K562 (cell line): ENCODE results near the gene ABCA3. TPM values are rescaled to one million over a fixed set of nuclear protein-coding genes. Genes with fewer than 3 reads are reported as not detected.

ENCODE experiments used
- ETV6 ChIP-seq, 3 experiments: fragments of 150-350 bp in 1 of 3; sonication (generic) in 1 of 3; formaldehyde crosslinking in 1 of 3; IDR thresholded peaks; 2 replicates each; pipeline versions ENCODE4 v1.6.1 to v1.8.0; 2014 to 2022; ENCODE audit warnings: borderline replicate concordance in 2 of 3, low read depth in 2 of 3, antibody characterized with exemption in 1 of 3, low read length in 1 of 3, mild to moderate bottlenecking in 1 of 3, missing genetic modification reagents in 1 of 3
- FIP1L1 ChIP-seq: fragments of 200-400 bp; formaldehyde crosslinking; IDR thresholded peaks from 2 replicates; pipeline ENCODE4 v1.6.1; 2018; ENCODE audit warnings: mild to moderate bottlenecking, low read depth, low read length; ENCODE audit not compliant: poor library complexity, severe bottlenecking
- HNRNPLL ChIP-seq: fragments of 200-400 bp; formaldehyde crosslinking; IDR thresholded peaks from 2 replicates; pipeline ENCODE4 v1.6.1; 2017; ENCODE audit warnings: low read length, low read depth, mild to moderate bottlenecking; ENCODE audit not compliant: poor library complexity, severe bottlenecking
- MTA3 ChIP-seq: fragments of 450-650 bp; formaldehyde crosslinking; IDR thresholded peaks from 2 replicates; pipeline ENCODE4 v1.6.1; 2017; ENCODE audit warnings: mild to moderate bottlenecking, borderline replicate concordance
- PHB ChIP-seq: fragments of 250-450 bp; sonication (Bioruptor Pico); IDR thresholded peaks from 2 replicates; pipeline ENCODE4 v1.5.0; 2021
- RAD21 ChIP-seq, 2 experiments: fragments of 250-450 bp in 1 of 2; fragments of 450-650 bp in 1 of 2; sonication (Bioruptor Pico) in 1 of 2; formaldehyde crosslinking in 1 of 2; IDR thresholded peaks in 1 of 2; conservative IDR thresholded peaks in 1 of 2; 2 replicates each; pipeline versions ENCODE4 v1.4.0 to v1.8.0; 2020 to 2022; ENCODE audit warnings: mild to moderate bottlenecking in 2 of 2, moderate library complexity in 1 of 2
- SMARCE1 ChIP-seq: fragments of 450-650 bp; IDR thresholded peaks from 2 replicates; pipeline ENCODE4 v1.7.1; 2016; ENCODE audit warnings: mild to moderate bottlenecking
- SREBF2 ChIP-seq: sonication (generic); formaldehyde crosslinking; IDR thresholded peaks from 2 replicates; pipeline ENCODE4 v1.4.0; 2020; ENCODE audit warnings: mild to moderate bottlenecking, missing genetic modification reagents
- ZNF174 ChIP-seq: fragments of 250-450 bp; sonication (Bioruptor Pico); IDR thresholded peaks from 2 replicates; pipeline ENCODE4 v1.4.0; 2020; ENCODE audit warnings: mild to moderate bottlenecking
- ZNF224 ChIP-seq: sonication (generic); formaldehyde crosslinking; IDR thresholded peaks from 2 replicates; pipeline ENCODE4 v1.8.0; 2022; ENCODE audit warnings: mild to moderate bottlenecking, missing genetic modification reagents
- ZNF324 ChIP-seq: fragments of 250-450 bp; sonication (Bioruptor Pico); IDR thresholded peaks from 2 replicates; pipeline ENCODE4 v1.4.0; 2020; ENCODE audit warnings: mild to moderate bottlenecking
- ZNF354B ChIP-seq: fragments of 250-450 bp; sonication (Bioruptor Pico); IDR thresholded peaks from 2 replicates; pipeline ENCODE4 v1.4.0; 2020
- polyA plus RNA-seq, 8 experiments: library from polyadenylated mRNA; depleted of rRNA in 4 of 8; stranded (reverse) in 5 of 8; unstranded in 3 of 8; fragments of >200 nt; fragmentation: Nextera tagmentation in 2 of 8; fragmentation: Illumina TruSeq in 1 of 8; extraction: Ambion mirVana in 2 of 8; extraction: Trizol in 1 of 8; gene quantifications; 2 replicates each; pipeline versions ENCODE4 v1.2.1 to v1.2.3, GENCODE V29; 2011 to 2014; ENCODE audit warnings: inconsistent platforms in 1 of 8, missing spikeins in 1 of 8
- total RNA-seq, 7 experiments: library from RNA; depleted of rRNA in 6 of 7; stranded (reverse); fragments of >200 nt in 6 of 7; fragmentation: Illumina TruSeq in 2 of 7; extraction: Trizol in 2 of 7; gene quantifications; 2 replicates each; pipeline versions ENCODE4 v1.2.1 to v1.2.3, GENCODE V29; 2011 to 2021; ENCODE audit warnings: low replicate concordance in 1 of 7
- TF ChIP-seq, protein P1 (sequence below): sonication (generic); formaldehyde crosslinking; IDR thresholded peaks from 2 replicates; pipeline ENCODE4 v1.8.0; 2022; ENCODE audit warnings: mild to moderate bottlenecking, missing genetic modification reagents
- TF ChIP-seq, protein P2 (sequence below), 2 experiments: fragments of 450-650 bp in 1 of 2; sonication (generic) in 1 of 2; formaldehyde crosslinking; conservative IDR thresholded peaks; 2 replicates each; pipeline versions ENCODE4 v1.4.0 to v1.8.1; 2020 to 2022; ENCODE audit warnings: mild to moderate bottlenecking in 1 of 2, missing genetic modification reagents in 1 of 2
- TF ChIP-seq, protein P3 (sequence below): fragments of 250-450 bp; sonication (Bioruptor Pico); IDR thresholded peaks from 2 replicates; pipeline ENCODE4 v1.4.0; 2020; ENCODE audit warnings: mild to moderate bottlenecking
- TF ChIP-seq, protein P4 (sequence below): sonication (generic); IDR thresholded peaks from 2 replicates; pipeline ENCODE4 v1.6.1; 2016

Gene ABCA3
- total and polyA plus RNA-seq, 9 of the 15 experiments (the other 6 are each of a cell fraction or from before 2014, with no cell fraction given): 0.66 to 23.7 (median 6.9) TPM

DNA sequence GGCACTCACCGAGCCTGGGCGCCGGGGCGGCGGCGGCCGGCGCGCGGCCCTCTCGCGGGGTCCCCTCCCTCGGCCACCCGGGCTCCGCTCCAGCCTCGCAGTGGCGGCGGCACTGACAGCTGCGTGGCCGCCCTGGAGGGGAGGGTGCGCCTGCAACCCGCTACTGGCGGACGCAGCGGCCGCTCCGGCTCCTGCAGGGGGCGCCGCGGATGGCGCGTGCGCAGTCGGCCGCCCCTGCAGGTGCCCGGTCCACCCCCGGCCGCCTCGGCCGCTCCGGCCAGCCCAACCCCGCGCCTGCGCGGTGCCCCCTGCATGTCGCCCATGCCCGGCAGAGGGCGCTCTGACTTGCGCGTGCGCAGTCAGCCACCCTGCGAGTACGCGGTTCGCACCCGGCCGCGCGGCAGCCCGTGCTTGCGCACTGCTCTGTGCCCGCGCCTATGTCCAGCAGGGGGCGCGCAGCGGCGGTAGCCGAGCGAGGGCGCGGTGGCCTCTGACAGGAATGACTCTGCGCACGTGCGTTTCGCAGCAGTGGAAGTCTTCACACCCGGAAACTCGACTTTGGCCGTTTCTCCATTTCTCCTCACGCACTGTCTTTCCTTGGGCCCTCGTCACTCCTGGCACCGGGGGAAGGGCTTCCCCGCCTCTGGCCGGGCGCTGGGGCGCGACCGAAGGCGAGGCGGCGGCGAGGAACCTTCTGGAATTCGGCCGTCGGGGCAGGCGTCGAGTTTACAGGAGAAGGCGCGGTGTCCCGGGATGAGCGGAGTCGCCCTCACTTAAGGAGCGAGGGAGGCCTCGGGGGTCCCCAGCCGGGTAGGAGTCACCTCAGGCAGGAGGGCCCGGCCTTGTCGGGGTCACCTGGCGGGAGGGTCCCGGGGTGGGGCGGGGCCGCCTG is at the start of gene ABCA3 (continued):
- no peak for TF ChIP-seq ETV6 (IDR thresholded peaks at IDR 0.05; ENCODE audit: borderline replicate concordance in 1 of 2, low read depth in 2 of 2, low read length in 1 of 2)
- TF ChIP-seq ETV6 (CRISPR knock-in tag; IDR thresholded peaks at IDR 0.05; ENCODE audit: borderline replicate concordance): 0 out of 2 replicates have a peak, but pooled peaks have one; percentile 61
- peak; percentile 85; the same call in 1 of the 2 replicates for TF ChIP-seq ZNF224 (CRISPR knock-in tag)
- peak; percentile 85 for TF ChIP-seq FIP1L1
- no peak for TF ChIP-seq PHB
- TF ChIP-seq HNRNPLL: peak; percentile 5
- TF ChIP-seq, protein P1, sequence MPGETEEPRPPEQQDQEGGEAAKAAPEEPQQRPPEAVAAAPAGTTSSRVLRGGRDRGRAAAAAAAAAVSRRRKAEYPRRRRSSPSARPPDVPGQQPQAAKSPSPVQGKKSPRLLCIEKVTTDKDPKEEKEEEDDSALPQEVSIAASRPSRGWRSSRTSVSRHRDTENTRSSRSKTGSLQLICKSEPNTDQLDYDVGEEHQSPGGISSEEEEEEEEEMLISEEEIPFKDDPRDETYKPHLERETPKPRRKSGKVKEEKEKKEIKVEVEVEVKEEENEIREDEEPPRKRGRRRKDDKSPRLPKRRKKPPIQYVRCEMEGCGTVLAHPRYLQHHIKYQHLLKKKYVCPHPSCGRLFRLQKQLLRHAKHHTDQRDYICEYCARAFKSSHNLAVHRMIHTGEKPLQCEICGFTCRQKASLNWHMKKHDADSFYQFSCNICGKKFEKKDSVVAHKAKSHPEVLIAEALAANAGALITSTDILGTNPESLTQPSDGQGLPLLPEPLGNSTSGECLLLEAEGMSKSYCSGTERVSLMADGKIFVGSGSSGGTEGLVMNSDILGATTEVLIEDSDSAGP (CRISPR knock-in tag): peak; percentile 78
- no peak; the same call in 1 of the 2 replicates for TF ChIP-seq SREBF2 (CRISPR knock-in tag)
- TF ChIP-seq, protein P2, sequence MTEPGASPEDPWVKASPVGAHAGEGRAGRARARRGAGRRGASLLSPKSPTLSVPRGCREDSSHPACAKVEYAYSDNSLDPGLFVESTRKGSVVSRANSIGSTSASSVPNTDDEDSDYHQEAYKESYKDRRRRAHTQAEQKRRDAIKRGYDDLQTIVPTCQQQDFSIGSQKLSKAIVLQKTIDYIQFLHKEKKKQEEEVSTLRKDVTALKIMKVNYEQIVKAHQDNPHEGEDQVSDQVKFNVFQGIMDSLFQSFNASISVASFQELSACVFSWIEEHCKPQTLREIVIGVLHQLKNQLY (CRISPR knock-in tag; conservative IDR thresholded peaks at IDR 0.05): peak in 1 of 2 experiments; percentile 95; a peak in 2 of 4 replicates
- TF ChIP-seq ZNF324 (CRISPR knock-in tag): no peak
- TF ChIP-seq ZNF174 (CRISPR knock-in tag): no peak
- TF ChIP-seq RAD21 (CRISPR knock-in tag; conservative IDR thresholded peaks at IDR 0.05 in 1 of 2, IDR thresholded peaks at IDR 0.05 in 1 of 2): peak; percentile 86 to 89
- TF ChIP-seq, protein P3, sequence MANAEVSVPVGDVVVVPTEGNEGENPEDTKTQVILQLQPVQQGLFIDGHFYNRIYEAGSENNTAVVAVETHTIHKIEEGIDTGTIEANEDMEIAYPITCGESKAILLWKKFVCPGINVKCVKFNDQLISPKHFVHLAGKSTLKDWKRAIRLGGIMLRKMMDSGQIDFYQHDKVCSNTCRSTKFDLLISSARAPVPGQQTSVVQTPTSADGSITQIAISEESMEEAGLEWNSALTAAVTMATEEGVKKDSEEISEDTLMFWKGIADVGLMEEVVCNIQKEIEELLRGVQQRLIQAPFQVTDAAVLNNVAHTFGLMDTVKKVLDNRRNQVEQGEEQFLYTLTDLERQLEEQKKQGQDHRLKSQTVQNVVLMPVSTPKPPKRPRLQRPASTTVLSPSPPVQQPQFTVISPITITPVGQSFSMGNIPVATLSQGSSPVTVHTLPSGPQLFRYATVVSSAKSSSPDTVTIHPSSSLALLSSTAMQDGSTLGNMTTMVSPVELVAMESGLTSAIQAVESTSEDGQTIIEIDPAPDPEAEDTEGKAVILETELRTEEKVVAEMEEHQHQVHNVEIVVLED (CRISPR knock-in tag): peak; percentile 60; the same call in 1 of the 2 replicates
- TF ChIP-seq, protein P4, sequence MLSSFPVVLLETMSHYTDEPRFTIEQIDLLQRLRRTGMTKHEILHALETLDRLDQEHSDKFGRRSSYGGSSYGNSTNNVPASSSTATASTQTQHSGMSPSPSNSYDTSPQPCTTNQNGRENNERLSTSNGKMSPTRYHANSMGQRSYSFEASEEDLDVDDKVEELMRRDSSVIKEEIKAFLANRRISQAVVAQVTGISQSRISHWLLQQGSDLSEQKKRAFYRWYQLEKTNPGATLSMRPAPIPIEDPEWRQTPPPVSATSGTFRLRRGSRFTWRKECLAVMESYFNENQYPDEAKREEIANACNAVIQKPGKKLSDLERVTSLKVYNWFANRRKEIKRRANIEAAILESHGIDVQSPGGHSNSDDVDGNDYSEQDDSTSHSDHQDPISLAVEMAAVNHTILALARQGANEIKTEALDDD: no peak
- TF ChIP-seq SMARCE1: no peak
- peak; percentile 93; the same call in 1 of the 2 replicates for TF ChIP-seq MTA3
- no peak for TF ChIP-seq ZNF354B (CRISPR knock-in tag)
